Testis (tissue), 2 donors: ENCODE measurements around the gene GOLGA6L2.

Source experiments
- CTCF ChIP-seq, 3 experiments: fragments of 450-650 bp in 2 of 3; fragments of 200-600 bp in 1 of 3; sonication (generic) in 1 of 3; IDR thresholded peaks; one replicate each; pipeline ENCODE4 v1.5.1; 2016 to 2019; ENCODE audit warnings: antibody characterized with exemption in 3 of 3, mild to moderate bottlenecking in 2 of 3, moderate library complexity in 1 of 3
- POLR2A ChIP-seq: fragments of 450-650 bp; IDR thresholded peaks from one replicate; pipeline ENCODE4 v1.6.1; 2017; ENCODE audit warnings: antibody characterized with exemption, mild to moderate bottlenecking, moderate library complexity

- TF ChIP-seq CTCF (IDR thresholded peaks at IDR 0.05) (no peak), POLR2A (no peak)
Observed at GRCh38 chr15:23403550-23403949, 43.5 kb downstream of the GOLGA6L2 start.
